Stimulated activated CD4-positive, alpha-beta T cell treated with anti-CD3 and anti-CD28 coated beads, TNF-alpha, amount 100 ng/mL, for 48 hours (primary cell): ENCODE data around the gene IL10RB.

ENCODE experiments used
- DNase-seq, 3 donors: peaks; one replicate each; pipeline ENCODE4 v3.0.0-alpha.2; 2020; ENCODE audit warnings: low read depth in 3 of 3

Gene IL10RB

GRCh38 chr21:33266789-33267135, 595 bp downstream of the IL10RB start:
- DNase-seq, result no peak

- no peak for DNase-seq
Observed at GRCh38 chr21:33267250-33267649, 1.1 kb downstream of the IL10RB start.

GRCh38 chr21:33268393-33268736, 2.2 kb downstream of the IL10RB start:
- DNase-seq, result no peak

GRCh38 chr21:33268737-33269441, 2.7 kb downstream of the IL10RB start:
- peak in 1 of 3 donors; percentile 26 for DNase-seq

GRCh38 chr21:33270986-33271385, 4.8 kb downstream of the IL10RB start:
- DNase-seq, result no peak

GRCh38 chr21:33273044-33273443, 6.9 kb downstream of the IL10RB start:
- no peak for DNase-seq

- DNase-seq, result no peak
Observed at GRCh38 chr21:33278721-33279120, 12.6 kb downstream of the IL10RB start.

GRCh38 chr21:33279330-33279820, 13.2 kb downstream of the IL10RB start:
- no peak for DNase-seq

- no peak for DNase-seq
Observed at GRCh38 chr21:33281096-33281652, 15.0 kb downstream of the IL10RB start.

- DNase-seq, result no peak
Observed at GRCh38 chr21:33283203-33283602, 17.0 kb downstream of the IL10RB start.

- no peak for DNase-seq
Observed at GRCh38 chr21:33286076-33286475, 19.9 kb downstream of the IL10RB start.

GRCh38 chr21:33286600-33287456, 20.7 kb downstream of the IL10RB start:
- DNase-seq, result no peak

- DNase-seq, result no peak
Observed at GRCh38 chr21:33289199-33289819, 23.1 kb downstream of the IL10RB start.

GRCh38 chr21:33290441-33290840, 24.3 kb downstream of the IL10RB start:
- DNase-seq, result no peak

GRCh38 chr21:33291686-33292085, 25.5 kb downstream of the IL10RB start:
- no peak for DNase-seq

GRCh38 chr21:33292724-33293123, 26.6 kb downstream of the IL10RB start:
- no peak for DNase-seq

- no peak for DNase-seq
Observed at GRCh38 chr21:33293136-33293535, 27.0 kb downstream of the IL10RB start.

GRCh38 chr21:33293811-33294216, 27.6 kb downstream of the IL10RB start:
- no peak for DNase-seq

GRCh38 chr21:33296156-33296555, 30.0 kb downstream of the IL10RB start:
- DNase-seq, result no peak

- peak; percentile 10 to 40 (median 27) for DNase-seq
Observed at GRCh38 chr21:33299181-33299752, 33.1 kb downstream of the IL10RB start.

GRCh38 chr21:33300701-33301631, 34.8 kb downstream of the IL10RB start:
- DNase-seq, result no peak
